KOPT-K1 (cell line): ENCODE results near the gene ZNFX1.
"Not testable (repeated sequence)": the region's sequence is repeated elsewhere in the genome, so short reads cannot be mapped to it uniquely, and the experiment has no call there.

ENCODE experiments used
- H3K27ac ChIP-seq: fragments of 200-600 bp; sonication (generic); 2 replicates; pipeline ENCODE4 v1.5.1; 2016; ENCODE audit warnings: antibody characterized with exemption, mild to moderate bottlenecking, low read depth, low read length; ENCODE audit not compliant: poor library complexity, severe bottlenecking
- H3K36me3 ChIP-seq: fragments of 200-600 bp; sonication (generic); 2 replicates; pipeline ENCODE4 v1.5.1; 2017; ENCODE audit warnings: antibody characterized with exemption, mild to moderate bottlenecking, low read length, moderate library complexity; ENCODE audit not compliant: insufficient read depth
- H3K9me3 ChIP-seq: fragments of 200-600 bp; sonication (generic); 2 replicates; pipeline ENCODE4 v1.5.1; 2017; ENCODE audit warnings: antibody characterized with exemption, low read length, mild to moderate bottlenecking; ENCODE audit not compliant: insufficient read depth, poor library complexity, severe bottlenecking

Gene ZNFX1

DNA sequence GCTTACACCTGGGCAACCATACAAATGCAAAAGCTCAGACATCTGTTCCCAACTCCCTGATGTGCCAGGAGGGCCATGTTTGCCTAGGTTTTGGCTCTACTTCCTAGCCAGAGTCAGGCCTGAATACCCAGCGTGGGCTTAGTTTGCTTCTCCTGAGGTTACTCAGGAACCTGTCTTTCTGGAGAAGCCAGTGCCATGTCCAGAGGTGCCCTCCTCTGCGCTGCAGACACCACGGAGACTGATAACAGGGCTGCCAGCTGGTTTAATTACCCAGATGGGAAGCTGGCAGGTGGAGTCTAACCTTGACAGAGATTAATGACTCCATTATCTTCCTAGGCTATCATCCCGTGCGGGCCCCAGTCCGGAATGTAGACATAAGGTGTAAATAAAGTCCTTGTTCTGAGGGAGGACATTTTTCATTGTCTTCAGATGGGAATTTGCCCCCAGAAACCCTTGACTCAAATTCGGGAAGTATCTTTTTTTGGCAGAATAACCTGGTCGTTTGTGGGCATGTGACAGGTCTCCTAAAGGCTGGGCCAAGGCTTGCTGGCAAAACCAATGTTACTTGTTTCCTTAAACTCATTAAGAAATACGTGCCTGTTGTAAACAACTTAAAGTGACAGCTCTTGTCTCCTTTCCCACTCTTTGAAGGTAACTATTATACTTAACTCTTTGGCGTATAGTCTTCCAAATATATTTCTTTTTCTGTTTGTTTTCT is 29.2 kb upstream of the ZNFX1 start:
- Histone ChIP-seq H3K9me3 (peaks cover 7% of the 10 kb centered on the region), H3K27ac (no peak overlapping the region), H3K36me3 (no peaks in the 10 kb centered on the region)

DNA sequence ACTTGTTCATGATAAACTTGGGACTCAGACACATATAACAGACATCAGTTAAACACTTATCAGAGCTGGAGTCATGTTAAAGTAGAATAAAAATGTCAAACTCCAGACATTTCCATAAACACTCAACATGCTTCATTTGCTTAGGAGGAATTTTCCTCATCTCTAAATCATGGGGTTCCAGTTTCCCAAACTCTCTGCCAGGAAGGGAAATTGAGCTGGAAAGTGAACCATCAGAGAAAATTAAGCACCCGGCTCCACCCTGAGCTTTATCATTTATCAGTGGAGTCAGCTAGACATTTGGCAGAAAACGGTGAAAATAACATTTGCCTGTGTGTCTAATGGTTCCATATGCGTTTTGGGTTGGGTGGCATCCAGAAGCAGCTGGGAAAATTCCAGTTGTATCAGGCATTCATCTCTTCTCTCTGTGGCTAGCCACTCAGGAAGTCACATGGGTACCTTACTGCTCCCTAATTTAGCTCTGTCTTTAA is 25.3 kb upstream of the ZNFX1 start:
- Histone ChIP-seq H3K9me3 (no peaks in the 10 kb centered on the region), H3K27ac (no peak overlapping the region), H3K36me3 (no peaks in the 10 kb centered on the region)

DNA sequence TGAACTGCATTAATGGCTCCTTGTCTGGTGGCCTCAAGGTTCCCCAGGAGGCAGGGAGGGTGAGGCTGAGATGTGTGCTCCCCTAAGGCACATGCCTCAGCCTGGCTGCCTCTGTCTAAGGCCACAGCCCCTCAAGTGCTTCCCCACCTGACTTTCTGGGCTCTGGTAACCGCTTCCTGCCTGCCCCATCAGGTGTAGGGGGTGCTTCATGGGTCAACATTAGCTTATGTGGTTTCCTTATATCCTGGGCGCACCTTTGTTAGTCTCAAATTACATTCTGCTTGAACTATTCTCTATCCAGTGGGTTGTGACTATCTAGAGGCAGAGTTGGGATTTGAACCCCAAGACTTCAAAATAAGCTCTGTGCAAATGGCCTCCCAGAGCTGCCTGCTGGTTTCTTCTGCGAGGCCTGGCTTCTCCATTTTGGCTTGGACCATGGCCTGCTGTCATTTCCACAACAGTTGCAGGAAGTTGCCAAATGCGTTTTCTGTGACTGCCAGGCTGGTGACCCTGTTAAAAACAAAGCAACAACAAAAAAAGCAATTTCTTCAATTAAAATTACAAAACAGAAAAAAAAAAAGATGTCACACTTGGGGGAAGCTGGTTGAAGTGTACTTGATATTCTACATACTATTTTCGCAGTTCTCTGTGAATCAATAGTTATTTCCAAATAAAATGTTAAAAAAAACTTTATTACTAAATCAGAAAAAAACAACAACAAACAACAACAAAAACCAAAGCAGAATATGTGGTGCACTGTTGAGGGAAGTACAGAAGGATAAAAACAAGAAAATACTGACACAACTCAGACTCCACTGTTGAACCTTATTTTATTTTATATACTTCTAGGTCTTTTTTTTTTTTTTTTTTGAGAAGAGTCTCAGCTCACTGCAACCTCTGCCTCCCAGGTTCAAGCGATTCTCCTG is 20.0 kb upstream of the ZNFX1 start:
- H3K36me3 ChIP-seq = peaks cover 19% of the 10 kb centered on the region; the same call in 1 of the 2 replicates
- H3K9me3 ChIP-seq = peaks cover 4% of the 10 kb centered on the region
- peak overlapping the region; percentile 57 for H3K27ac ChIP-seq

DNA sequence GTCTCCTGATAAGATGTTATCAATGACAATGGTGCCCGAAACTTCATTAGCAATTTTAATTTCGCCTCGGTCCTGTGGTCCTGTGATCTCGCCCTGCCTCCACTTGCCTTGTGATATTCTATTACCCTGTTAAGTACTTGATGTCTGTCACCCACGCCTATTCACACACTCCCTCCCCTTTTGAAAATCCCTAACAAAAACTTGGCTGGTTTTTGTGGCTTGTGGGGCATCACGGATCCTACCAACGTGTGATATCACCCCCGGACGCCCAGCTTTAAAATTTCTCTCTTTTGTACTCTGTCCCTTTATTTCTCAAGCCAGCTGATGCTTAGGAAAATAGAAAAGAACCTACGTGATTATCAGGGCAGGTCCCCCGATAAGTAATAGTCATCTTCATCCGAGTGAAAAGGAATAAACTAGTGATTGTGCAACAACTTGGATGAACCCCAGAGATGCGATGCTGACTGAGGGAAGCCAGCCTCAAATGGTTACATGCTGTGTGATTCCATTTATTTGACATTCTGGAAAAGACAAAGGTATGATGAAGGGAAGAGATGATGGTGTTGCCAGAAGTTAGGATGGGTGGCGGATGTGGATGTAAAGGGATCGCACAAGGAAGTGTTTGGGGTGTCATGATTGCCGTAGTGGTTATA is 16.3 kb upstream of the ZNFX1 start:
- not testable (repeated sequence) for H3K27ac ChIP-seq, H3K9me3 ChIP-seq
- peaks cover 56% of the 10 kb centered on the region for H3K36me3 ChIP-seq

DNA sequence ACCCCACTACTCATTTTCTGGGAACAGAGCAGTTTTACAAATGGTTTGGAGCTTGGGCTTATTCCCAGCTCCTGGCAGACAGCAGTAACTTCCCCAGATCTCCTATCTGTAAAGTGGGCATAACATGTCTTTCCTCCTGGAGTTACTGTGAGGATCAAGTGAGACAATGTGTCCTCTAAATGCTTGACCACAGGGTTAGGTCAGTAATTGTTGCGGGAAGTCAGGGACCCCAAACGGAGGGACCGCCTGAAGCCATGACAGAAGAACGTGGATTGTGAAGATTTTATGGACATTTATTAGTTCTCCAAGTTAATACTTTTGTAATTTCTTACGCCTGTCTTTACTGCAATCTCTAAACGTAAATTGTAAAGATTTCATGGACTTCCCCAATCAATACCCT is 15.3 kb upstream of the ZNFX1 start:
- H3K27ac ChIP-seq = no peak overlapping the region
- H3K36me3 ChIP-seq = peaks cover 67% of the 10 kb centered on the region
- peaks cover 5% of the 10 kb centered on the region for H3K9me3 ChIP-seq

DNA sequence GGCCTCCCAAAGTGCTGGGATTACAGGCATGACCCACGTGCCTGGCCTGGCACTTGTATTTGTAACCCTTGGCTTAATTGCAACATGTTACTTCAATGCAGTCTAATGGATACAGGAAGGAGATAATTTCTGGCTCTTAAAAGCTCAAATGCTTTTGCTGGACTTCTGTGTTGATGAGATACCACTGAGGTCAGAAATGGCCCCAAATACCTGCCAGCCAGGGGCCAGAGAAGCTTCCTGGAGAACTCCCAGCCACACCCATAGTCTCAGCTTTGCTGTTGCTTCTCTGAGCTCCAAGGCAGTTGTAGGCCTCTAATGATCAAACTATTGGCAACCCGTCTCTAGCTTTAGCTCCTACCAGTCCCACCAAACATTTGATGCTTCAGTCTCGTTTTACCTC is 14.2 kb upstream of the ZNFX1 start:
- Histone ChIP-seq H3K27ac (no peak overlapping the region), H3K36me3 (peaks cover 78% of the 10 kb centered on the region), H3K9me3 (peaks cover 6% of the 10 kb centered on the region)

DNA sequence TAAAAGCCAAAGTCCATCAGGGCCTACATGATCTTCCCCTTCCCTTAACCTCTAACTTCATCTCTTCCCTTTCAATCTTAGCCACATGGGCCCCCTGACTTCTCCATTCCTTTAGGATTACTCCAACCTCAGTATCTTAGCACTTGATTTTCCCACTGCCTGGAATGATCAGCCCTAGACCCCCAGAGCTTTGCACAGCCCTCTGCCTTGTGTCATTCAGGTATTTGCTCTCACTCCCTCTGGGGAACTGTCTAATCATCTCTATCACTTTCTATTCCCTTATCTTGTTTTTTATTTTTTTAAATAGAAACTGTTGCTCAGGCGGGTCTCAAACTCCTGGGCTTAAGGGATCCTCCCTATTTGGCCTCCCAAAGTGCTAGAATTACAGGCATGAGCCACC is 13.3 kb upstream of the ZNFX1 start:
- H3K27ac ChIP-seq = no peak overlapping the region
- peaks cover 14% of the 10 kb centered on the region for H3K9me3 ChIP-seq
- peaks cover 86% of the 10 kb centered on the region for H3K36me3 ChIP-seq

DNA sequence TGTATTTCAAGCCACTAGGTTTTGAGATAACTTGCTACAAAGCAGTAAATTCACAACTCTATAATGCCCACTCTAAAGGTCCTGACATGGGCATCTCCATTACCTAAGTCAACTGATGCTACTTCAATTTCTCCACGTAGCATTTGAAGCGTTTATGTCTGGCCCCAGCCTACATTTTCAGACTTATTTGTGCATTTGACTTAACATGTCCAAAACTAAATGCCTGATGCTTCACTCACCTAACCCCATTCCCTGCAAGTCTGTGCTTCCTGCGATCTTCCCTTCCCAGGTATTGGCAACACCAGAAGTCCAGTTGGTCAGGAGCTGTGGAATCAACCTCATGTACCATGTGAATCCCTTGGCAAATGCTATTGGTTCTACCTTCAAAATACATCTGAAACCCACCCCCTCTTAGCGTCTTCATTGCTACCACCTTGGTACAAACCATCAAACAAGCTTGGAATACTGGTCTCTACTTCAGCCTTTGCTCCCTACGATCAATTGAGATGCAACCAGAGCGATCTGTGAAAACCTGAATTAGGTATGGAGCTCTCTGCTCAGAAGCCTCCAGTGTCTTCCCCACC is 12.8 kb upstream of the ZNFX1 start:
- H3K27ac ChIP-seq = no peak overlapping the region

DNA sequence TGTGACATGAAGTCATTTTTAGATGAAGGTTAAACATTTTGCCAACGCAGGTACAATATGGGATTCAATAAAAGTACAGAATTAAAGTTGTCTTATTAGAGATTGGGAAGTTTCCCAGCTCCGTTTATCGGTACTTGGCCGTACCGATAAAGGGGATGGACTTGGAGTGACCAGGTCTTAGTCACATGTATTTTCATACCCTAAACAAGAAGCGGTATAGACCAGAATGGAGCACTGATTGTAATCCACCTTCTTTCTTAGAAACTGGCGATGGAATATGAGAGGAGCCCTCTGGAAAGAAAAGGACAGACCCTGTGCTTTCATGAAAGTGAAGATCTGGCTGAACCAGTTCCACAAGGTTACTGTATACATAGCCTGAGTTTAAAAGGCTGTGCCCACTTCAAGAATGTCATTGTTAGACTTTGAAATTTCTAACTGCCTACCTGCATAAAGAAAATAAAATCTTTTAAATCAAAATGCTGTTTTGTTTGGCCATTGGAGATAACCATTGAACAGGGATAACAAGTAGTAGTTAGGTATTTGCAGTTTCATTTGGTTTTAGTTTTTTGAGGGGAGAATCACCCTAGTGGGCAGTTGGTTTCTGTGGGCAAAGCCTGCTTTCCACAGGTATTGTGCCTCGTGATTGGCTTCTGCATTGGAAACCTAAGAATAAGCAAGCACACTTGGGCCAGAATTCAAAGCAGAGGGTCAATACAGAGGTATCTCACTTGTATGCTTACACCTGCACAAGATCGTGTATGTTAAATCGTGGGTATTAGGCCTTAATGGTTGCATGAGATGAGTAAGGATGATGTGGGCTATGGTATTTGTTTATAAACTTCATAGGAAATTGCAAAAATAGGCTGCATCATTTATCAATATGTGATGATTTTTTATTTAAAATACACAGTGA is 11.2 kb upstream of the ZNFX1 start:
- H3K9me3 ChIP-seq = peaks cover 24% of the 10 kb centered on the region
- no peak overlapping the region for H3K27ac ChIP-seq
- peaks cover 93% of the 10 kb centered on the region for H3K36me3 ChIP-seq

More for the DNA sequence above, 12.8 kb upstream of the ZNFX1 start:
- Histone ChIP-seq H3K9me3 (peaks cover 19% of the 10 kb centered on the region), H3K36me3 (peaks cover 89% of the 10 kb centered on the region)

DNA sequence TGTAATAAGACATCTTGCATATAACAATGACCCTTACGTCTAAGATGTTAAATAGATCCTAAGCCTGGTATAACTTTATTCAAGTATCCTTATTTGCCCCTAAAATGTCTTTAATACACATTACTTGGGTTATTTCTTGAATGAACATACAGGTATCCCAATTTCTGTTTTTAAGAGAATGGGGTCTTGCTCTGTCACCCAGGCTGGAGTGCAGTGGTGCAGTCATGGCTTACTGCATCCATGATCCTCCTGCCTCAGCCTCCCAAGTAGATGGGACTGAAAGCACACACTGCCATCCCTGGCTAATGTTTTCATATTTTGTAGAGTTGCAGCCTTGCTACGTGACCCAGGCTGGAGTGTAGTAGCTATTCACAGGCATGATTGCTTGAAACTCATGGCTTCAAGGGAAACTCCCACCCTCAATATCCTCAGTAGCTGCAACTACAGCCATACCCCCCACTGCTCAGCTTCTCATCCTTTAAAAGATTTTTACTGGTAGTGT is 10.4 kb upstream of the ZNFX1 start:
- peaks cover 24% of the 10 kb centered on the region for H3K9me3 ChIP-seq
- no peak overlapping the region for H3K27ac ChIP-seq
- H3K36me3 ChIP-seq = peaks cover 99% of the 10 kb centered on the region

DNA sequence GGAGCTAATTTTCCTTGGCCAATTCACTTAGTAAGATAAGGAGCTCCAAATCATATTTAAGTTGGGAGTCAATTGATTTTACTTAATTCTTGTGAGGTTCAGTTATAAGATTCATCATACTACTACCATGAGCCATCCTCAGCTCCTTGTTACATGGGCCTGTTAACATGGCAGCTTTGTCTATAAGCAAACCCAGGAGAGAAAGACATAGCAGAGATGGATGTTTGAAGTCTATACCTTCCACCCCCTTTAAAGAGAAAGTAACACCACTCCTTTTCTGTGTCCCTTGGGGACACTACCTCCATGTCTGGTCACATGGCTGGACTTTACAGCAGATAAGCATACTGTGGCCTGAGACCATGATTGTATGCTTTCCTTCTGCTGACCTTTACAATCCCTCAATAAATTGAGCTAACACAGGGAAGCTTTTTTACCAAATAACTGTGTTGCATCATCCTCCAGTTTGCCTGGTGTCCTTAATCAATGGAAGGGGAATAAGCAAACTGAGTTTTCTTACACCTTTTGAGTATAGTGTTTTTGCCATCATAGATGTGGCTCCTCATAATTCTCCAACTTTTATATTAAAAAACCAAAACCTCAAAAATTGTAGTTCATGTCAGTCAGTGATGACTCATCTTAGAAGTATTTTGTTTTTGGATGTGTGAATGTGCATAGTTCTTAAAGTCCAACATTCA is 9.8 kb upstream of the ZNFX1 start:
- Histone ChIP-seq H3K9me3 (peaks cover 19% of the 10 kb centered on the region), H3K27ac (no peak overlapping the region), H3K36me3 (peaks cover 100% of the 10 kb centered on the region)

DNA sequence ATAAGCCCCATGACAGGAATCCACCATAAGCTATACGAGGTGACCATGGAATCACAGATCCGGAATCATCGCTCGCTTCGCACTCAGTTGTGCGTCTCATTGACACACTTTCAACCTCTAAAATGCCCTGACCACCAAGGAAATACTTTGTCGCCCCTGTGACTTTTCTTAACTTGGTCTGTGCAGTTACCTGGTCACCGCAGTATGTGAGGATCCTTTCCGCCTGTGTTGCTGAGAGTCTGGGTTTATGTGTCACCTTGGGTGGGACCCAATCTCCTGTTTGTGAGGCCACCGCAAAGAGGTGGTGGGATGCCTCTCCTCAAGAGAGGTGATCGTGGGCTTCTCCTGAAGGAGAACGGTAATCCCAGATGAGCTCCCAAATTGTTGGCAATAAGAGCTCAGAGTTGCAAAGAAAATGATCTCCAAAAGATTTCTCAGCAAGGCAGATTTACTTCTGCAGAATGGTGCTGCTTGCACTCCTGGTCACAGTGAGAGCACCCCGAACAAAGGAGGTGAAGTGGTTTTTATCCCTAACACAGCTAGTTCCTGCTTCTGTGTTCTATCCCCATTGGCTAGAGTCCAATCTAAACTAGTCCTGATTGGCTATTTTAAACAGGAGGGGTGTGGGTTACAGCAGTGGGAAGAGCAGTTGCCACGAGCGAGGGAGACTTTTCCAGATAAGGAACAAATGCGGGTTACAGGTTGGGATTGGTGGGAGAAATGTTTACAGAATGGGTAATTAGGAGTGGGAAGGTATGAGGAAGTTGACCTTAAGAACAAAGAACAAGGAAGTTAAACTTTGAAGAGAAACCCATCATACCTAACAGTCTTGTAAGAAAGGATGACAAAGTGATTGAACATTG is 9.1 kb upstream of the ZNFX1 start:
- H3K36me3 ChIP-seq = peaks cover 100% of the 10 kb centered on the region
- H3K9me3 ChIP-seq = peaks cover 19% of the 10 kb centered on the region
- H3K27ac ChIP-seq = no peak overlapping the region
